ENCODE data around the gene ARRB2. TPM values are rescaled to one million over a fixed set of nuclear protein-coding genes. Genes with fewer than 3 reads are reported as not detected.

The ARRB2 gene
- total RNA-seq, 3 donors from 2014 or later, result 25.2 to 67.4 (median 42.3) TPM

DNA sequence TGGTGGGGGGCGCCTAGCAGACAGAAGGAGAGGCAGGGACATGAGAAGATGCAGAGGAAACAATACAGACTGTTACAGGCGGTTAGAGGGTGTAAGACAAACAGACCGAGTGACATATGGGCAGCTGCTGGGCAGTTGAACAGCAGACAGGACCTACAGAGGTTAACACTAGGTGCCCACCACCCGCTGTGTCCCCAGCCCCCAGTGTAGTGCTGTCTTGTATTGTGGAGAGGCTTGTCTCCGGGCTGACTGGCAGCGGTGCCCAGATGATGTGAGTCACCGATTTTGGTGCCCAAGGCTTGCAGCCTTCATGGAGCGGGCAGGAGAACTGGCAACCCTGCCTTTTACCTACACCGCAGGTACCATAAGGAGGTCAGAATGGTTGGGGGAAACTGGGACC, 31.7 kb downstream of the ARRB2 start:
- no peaks in the 10 kb centered on the region for H3K9me3 ChIP-seq
- TF ChIP-seq POLR2AphosphoS5 (IDR thresholded peaks at IDR 0.05), result no peak
- TF ChIP-seq, protein P1, sequence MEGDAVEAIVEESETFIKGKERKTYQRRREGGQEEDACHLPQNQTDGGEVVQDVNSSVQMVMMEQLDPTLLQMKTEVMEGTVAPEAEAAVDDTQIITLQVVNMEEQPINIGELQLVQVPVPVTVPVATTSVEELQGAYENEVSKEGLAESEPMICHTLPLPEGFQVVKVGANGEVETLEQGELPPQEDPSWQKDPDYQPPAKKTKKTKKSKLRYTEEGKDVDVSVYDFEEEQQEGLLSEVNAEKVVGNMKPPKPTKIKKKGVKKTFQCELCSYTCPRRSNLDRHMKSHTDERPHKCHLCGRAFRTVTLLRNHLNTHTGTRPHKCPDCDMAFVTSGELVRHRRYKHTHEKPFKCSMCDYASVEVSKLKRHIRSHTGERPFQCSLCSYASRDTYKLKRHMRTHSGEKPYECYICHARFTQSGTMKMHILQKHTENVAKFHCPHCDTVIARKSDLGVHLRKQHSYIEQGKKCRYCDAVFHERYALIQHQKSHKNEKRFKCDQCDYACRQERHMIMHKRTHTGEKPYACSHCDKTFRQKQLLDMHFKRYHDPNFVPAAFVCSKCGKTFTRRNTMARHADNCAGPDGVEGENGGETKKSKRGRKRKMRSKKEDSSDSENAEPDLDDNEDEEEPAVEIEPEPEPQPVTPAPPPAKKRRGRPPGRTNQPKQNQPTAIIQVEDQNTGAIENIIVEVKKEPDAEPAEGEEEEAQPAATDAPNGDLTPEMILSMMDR (IDR thresholded peaks at IDR 0.05), result no peak
- no peak for TF ChIP-seq POLR2A (IDR thresholded peaks at IDR 0.05)
- H3K36me3 ChIP-seq, result no peaks in the 10 kb centered on the region
- H3K4me3 ChIP-seq, result no peak overlapping the region
- intact Hi-C loops (cut with DNase I; ENCODE audit: low total_unique reads), result no loop called here
- no peaks in the 10 kb centered on the region for H3K4me1 ChIP-seq
- H3K27me3 ChIP-seq, result no peaks in the 10 kb centered on the region
- H3K27ac ChIP-seq, result no peak overlapping the region
- no peak for DNase-seq (ENCODE audit: low spot score in 2 of 2)

DNA sequence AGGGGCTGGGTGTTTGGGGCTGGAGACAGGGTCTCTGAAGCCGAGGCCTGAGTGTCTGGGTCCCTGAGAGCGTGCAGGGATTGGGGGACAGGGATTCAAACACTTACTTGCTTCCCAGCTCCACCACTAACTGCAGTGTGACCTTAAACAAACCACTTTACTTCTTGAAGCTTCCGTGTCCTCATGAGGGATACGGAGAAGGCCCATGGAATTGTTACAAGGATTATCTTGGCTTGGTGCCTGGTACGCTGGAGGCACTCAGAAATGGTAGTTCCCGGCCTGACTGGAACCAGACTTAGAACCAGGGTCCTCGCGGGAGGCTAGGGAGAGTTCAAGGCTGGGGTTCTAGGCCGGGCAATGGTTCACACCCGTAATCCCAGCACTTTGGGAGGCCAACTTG, 32.2 kb downstream of the ARRB2 start:
- intact Hi-C loops (cut with DNase I; ENCODE audit: low total_unique reads), result no loop called here
- TF ChIP-seq, protein P1 (IDR thresholded peaks at IDR 0.05), result no peak
- TF ChIP-seq POLR2AphosphoS5 (IDR thresholded peaks at IDR 0.05) (no peak), POLR2A (IDR thresholded peaks at IDR 0.05) (no peak)
- H3K4me3 ChIP-seq, result no peak overlapping the region
- H3K27me3 ChIP-seq, result no peaks in the 10 kb centered on the region
- no peak overlapping the region for H3K27ac ChIP-seq
- no peaks in the 10 kb centered on the region for H3K9me3 ChIP-seq
- H3K4me1 ChIP-seq, result no peaks in the 10 kb centered on the region
- H3K36me3 ChIP-seq, result no peaks in the 10 kb centered on the region
- DNase-seq (ENCODE audit: low spot score in 2 of 2), result no peak

DNA sequence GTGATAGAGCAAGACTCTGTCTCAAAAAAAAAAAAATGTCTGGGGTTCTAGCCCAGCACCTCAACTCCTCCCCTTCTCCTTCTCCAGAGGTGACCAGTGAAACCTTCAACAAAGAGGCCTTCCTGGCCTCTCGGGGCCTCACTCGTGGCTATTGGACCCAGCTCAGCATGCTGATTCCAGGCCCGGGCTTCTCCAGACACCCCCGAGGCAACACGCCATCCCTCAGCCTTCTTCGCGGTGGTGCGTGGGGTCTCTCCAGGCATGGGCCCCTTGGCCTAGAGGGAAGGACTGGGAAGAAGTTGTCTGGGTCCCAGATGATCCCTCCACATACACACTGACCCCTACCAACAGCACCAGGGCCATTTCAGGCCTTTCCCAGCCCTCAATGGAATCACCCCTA, 32.8 kb downstream of the ARRB2 start:
- TF ChIP-seq, protein P1 (IDR thresholded peaks at IDR 0.05), result no peak
- TF ChIP-seq POLR2A (IDR thresholded peaks at IDR 0.05), result no peak
- no peak for TF ChIP-seq POLR2AphosphoS5 (IDR thresholded peaks at IDR 0.05)
- no peak overlapping the region for H3K4me3 ChIP-seq
- H3K36me3 ChIP-seq, result no peaks in the 10 kb centered on the region
- H3K27ac ChIP-seq, result no peak overlapping the region
- no peaks in the 10 kb centered on the region for H3K4me1 ChIP-seq
- no peaks in the 10 kb centered on the region for H3K9me3 ChIP-seq
- intact Hi-C loops (cut with DNase I; ENCODE audit: low total_unique reads), result no loop called here
- H3K27me3 ChIP-seq, result no peaks in the 10 kb centered on the region
- no peak for DNase-seq (ENCODE audit: low spot score in 2 of 2)

DNA sequence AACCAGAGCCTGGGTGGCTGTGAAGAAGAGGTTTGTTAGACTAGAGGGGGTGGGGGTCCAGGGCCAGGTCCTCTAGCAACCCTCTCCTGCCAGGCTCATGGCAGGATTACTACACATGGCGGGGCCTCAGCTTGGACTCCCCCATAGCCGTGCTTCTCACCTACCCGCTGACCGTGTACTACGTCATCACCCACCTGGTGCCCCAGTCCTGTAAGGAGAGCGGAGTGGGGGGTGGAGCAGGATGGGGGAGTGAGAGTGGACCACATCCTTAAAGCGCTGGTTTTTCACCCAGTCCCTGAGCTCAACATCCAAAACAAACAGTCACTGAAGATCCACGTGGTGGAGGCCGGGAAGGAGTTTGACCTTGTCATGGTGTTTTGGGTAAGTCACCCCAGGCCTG, 33.5 kb downstream of the ARRB2 start:
- no peaks in the 10 kb centered on the region for H3K4me1 ChIP-seq
- no peak overlapping the region for H3K4me3 ChIP-seq
- TF ChIP-seq POLR2AphosphoS5 (IDR thresholded peaks at IDR 0.05) (no peak), POLR2A (IDR thresholded peaks at IDR 0.05) (no peak)
- TF ChIP-seq, protein P1 (IDR thresholded peaks at IDR 0.05), result no peak
- DNase-seq (ENCODE audit: low spot score in 2 of 2), result no peak
- no peaks in the 10 kb centered on the region for H3K36me3 ChIP-seq
- H3K27me3 ChIP-seq, result no peaks in the 10 kb centered on the region
- H3K9me3 ChIP-seq, result no peaks in the 10 kb centered on the region
- intact Hi-C loops (cut with DNase I; ENCODE audit: low total_unique reads), result no loop called here
- H3K27ac ChIP-seq, result no peak overlapping the region

- H3K27me3 ChIP-seq, result no peaks in the 10 kb centered on the region
- no peaks in the 10 kb centered on the region for H3K4me1 ChIP-seq
- no peak overlapping the region for H3K4me3 ChIP-seq
- intact Hi-C loops (cut with DNase I; ENCODE audit: low total_unique reads), result no loop called here
- H3K9me3 ChIP-seq, result no peaks in the 10 kb centered on the region
- H3K27ac ChIP-seq, result no peak overlapping the region
- no peak for DNase-seq (ENCODE audit: low spot score in 2 of 2)
- TF ChIP-seq POLR2AphosphoS5 (IDR thresholded peaks at IDR 0.05) (no peak), POLR2A (IDR thresholded peaks at IDR 0.05) (no peak)
- TF ChIP-seq, protein P1 (IDR thresholded peaks at IDR 0.05), result no peak
- no peaks in the 10 kb centered on the region for H3K36me3 ChIP-seq
These were observed 34.9 kb downstream of the ARRB2 start for GRCh38 chr17:4744999-4745969.
